Measurements from ENCODE around the gene VSIR.

The VSIR gene

DNA sequence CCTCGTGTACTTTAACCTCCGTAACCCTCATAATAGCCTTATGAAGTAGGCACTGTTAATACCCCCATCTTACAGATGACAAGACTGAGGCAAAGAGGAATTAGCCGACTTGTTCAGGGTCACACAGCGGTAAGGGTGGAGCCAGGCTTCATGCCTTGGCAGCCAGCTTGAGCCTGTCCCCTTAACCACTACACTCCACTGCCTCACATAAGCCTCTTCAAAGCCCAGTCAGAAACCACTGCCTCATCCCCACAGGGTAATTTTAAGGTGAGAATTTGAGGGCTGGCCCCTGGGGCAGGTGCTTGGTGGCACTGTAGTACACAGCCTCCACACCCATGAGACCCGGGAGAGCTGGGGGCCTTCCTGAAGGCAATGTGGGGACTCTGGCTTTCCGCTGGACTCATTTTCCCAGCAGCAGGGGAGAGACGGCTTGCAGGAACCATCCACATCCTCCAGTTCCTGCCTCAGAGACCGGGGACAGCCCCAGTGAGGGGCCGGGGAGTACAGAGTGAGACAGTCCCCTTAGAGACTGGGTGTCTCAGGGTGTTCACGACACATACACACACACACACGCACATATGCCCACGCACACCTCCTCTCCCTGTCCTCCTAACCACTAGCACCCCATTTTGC is 46.1 kb downstream of the VSIR start:
- DNase-seq = peak; percentile 54

DNA sequence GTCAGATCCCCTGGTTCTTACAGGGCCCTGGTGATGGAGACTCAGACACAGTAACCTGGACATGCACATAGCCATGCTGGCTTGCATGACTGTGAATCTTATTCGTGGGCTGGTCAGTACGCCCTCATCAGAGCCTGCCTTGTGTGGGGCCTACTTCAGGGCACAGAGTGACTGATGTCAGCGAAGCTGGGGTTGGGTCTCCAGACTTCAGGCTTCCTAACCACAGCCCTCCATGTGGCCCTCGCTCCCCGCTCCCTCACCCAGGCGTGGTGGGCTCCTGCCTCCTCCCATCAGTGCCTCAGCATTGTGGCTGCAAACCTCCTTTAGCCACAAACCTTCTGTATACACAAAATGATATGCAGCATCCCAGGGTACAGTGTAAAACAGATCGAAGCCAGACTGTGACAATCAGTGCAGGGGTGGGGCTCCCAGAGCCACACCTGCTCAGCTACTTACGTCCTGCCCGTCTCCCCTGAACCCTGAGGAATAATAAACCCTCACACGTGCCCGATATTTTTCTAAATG is 46.7 kb downstream of the VSIR start:
- no peak for DNase-seq

DNA sequence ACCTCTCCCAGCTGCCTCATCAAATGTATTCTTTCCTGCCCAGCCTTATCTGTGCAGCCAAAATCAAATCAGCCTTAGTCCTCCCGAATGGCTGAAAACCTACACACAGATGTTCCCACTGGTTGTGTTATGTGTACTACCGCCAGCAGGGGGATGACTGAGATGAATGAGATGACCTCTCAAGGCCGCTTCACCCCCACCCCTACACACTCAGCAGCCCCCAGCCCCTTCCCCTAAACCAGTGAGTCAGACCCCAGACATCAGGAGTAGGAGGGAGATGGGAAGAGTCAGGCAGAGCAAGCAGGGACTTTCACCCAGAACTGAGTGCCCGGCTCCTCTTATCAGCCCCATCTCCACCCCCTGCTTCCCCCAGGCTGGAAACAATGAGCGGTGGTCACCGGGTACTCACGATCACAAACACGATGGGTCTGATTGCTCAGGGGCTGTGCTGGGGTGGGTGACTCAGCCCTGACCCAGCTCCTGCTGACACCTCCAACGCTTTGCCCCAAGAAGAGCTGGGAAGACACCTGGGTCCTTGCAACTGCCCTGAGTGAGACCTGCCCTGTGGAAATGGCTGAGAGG is 47.2 kb downstream of the VSIR start:
- peak; percentile 79 for DNase-seq

DNA sequence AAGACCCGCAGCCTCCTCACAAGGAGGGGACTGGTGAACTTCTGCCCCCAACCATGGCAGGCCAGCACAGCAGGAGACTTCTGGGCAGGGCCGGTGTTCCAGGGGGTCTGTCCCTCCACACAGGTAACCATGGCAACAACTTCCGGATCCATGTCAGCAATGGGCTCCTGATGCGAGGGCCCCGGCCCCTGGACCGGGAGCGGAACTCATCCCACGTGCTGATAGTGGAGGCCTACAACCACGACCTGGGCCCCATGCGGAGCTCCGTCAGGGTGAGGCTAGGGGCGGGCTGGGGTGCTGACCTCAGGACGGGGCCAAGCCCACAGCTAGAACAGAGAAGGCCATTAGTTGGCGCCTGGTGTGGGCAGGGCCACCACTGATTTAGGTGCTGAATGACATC is 48.1 kb downstream of the VSIR start:
- DNase-seq = no peak

DNA sequence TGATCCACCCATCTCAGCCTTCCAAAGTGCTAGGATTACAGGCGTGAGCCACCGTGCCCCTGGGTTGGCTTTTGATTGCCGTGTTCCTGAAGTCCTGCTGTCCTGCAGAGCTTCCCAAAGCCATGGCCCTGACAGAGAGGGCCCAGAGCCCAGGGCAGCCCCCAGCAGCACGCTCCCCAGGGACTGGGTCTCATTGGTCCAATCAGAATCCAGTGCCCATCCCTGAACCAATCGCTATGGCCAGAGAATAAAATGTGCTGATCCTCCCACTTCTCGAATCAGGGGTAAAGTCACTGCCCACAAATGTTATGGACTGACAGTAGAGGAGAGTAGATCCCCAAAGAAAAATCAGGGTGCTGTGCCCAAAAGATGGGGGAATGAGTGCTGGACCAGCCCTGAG is 48.8 kb downstream of the VSIR start:
- no peak for DNase-seq

DNA sequence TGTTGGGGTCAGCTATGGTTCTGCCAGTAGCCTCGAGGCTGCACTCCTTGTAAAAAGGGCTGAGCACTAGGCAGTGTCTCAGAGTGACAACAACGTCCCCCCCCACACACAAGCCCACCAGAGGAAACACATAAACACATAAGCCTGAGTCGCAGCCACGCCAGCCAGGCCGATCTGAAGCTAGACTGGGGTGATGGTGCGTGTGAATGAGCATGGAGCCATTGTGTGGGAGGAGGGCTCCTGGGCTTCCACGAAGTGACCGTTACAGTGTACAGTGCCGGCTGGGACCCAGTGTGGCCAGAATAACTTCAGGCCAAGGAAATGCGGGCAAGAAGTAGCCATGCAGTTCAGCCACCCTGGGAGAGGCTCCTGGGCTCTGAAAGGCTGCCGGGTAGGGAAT is 50.0 kb downstream of the VSIR start:
- DNase-seq = no peak

DNA sequence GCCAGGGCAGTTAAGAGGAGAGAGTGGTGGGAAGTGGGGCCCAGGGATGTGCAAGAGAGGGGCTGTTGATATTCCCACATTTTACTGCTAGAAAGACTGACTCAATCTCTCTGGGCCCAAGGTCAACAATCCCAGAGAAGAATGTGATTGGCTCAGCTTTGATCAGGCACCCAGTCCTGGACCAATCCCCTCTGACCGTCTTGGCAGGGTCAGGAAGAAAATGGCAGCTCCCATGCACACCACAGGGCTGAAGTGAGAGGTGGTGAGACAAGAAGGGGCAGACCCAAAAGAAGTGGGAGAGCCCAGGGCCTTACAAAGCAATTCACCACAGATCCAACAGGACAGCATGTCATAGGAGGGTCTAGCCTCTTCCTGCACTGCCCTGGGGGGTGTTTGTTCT is 50.5 kb downstream of the VSIR start:
- DNase-seq = no peak

DNA sequence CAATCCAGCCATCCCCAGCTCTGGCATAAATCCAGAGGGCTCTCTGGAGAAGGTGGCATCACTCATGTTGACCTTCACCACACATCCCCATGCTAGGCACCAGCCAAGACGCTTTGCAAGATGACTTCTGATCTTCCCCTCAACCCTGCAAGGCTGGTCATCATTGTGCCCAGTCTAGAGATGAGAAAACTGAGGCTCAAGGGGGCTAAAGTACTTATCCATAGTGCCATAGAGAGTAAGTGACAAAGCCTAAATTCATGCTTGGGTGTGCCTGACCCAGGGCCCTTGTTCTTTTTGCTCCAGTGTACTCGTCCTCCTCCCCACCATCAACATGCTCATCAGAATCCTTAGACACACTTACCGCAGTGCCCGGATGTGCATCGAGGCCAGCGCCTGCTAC is 52.0 kb downstream of the VSIR start:
- no peak for DNase-seq

DNA sequence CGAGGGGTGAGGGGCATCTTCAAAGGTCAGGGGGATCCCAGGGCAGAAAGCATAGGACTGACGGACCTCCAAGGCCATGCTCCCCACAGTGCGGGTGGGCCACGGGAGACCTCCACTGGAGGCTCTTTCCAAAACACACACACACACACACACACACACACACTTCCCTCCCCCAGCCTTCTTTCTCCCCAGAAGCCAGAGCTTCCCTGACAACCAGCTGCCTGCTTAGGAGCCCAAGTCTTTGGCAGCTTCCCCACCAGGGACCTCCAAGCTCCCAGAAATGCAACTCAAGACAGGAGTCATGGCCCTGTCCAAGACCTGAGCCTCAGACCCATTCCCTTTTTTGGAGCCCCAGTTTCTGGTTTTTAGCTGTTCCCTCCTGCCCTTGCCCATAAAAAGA is 53.0 kb downstream of the VSIR start:
- DNase-seq = no peak

DNA sequence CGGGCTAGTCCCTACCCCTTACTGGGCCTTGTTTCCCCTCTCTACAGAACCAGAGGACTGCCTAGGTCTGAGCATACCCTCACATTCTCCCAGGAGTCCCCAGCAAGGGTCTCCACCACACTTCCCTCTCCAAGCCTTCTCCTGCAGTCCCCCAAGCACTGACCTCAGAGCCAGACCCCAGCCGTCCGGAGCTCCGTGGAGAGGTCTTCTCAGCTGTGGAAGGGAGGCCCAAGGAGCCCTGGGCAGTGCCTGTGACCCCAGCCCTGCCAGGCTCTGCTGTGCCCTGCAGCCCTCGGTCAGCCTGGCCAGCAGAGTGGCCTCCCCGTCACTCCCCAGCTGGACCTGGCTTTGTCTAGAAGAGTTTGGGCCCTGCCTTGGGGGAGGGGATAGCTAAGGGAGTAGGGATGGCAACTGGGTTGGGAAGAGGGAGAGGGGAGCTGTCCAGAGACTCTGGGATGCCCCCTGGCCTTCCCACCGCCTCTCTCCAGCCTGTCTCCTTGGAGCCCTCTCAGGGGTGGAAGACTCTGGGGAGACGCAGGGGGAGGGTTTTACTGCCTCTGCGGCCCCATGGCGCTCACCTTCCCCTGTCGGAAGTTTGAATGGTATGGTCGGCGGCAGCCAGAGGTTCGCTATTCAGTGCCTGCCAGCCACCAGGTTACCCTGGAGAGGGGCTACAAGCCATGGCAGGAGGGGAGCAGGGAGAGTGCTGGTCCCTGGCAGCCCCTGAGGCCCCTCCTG is 53.7 kb downstream of the VSIR start, which contains the start of gene C10orf105:
Gene C10orf105, minus strand, starts transcription at position 315 of the 738 bp plus-strand sequence. CDS start 3,441 bp downstream, outside the sequence.
- DNase-seq = no peak

DNA sequence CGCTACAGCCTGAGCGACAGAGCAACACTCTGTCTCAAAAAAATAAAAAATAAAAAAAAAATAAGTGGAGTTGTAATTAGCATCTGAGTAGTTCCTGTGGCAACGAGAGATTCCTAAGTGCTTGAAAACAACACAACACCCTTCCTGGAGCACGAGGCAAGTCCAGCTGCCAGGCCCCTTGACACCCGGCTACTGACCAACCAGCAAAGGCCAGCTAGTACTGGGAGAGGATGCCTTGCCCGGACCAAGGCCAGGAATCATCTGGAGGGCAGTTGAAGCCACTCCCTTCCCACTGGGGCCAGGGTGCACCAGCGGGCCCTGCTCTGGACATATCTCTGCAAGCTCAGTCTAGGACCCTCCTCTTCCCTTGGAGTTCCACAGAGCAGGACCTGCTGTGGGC is 54.3 kb downstream of the VSIR start:
- DNase-seq = no peak

DNA sequence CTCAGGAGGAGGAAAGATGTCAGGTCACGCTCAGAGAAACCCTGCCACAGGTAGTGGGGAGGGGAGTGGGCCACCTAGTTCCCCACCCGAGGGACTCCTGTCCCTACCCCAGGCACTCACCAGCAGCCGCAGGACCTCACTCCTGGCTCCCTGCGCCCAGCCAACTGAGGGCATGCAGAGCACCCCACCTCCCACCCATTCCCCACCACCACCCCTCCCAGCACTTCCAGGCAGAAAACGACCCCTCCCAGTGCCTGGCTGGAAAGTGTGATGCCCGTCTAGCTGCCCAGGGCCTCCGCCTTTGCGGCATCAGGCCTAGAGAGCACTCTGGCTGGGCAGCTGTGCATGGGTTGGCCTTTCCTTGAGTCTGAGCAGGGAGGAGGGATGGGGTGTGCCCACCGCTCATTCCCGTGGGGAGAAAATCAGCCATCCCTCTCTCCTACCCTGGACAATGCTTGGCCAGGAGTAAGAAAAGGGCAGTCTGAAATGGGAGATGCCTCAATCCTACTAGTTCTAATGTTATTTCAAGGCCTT is 55.1 kb downstream of the VSIR start:
- no peak for DNase-seq

DNA sequence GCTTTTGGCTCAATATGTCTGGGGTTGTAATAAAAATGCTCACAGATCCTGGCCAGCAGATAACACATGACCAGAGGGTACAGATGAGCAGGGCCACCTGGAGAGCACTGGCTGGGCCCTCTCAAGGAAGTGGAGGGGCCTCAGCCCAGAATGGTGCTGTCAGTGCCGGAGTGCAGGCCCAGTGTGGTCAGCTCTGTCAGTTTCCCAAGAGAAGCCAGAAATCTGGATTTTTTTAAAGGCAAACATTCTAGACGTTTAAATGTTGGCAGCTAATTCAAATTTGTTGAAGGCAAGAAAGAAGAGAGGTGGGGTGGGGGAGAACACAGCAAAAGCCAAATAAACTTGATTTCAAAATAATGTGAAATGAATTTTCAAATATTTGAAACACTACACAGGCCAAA is 55.8 kb downstream of the VSIR start:
- DNase-seq = no peak

DNA sequence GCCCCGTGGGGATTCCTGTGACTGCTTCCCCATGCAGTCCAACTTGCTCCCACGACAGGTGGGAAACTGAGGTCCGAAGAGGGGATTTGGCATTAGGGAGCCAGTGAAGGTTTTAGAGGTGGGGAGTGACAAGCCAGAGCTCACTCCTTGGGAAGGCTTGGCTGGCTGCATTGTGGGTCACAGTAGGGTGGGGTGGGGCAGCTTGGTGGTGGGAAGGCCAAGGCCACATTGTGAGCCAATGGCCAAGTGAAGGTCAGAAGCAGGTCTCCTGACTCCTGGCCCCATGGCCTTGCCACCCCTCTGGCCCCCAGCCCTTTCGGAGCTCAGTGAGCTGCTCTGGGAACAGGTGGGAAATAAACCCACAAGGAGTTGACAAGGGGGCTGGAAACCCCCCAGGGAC is 56.3 kb downstream of the VSIR start:
- no peak for DNase-seq

DNA sequence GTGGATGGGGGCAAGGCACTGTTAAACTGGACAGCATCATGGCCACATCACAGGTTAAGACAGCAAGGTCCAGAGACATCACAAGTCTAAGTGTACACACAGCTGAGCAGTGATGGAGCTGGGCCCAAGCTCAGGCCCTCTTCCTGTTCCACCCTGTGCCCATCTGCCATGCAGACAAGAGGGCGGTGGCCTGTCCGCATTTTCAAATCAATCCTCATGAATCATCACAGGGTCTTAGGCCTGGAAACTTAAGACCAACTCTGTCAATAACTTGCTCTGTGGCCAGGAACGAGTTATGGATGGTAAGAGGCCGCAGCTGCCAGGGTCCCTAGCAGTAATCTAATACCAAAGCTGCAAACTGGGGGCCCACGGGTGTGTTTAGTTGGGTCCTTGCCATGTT is 56.9 kb downstream of the VSIR start:
- DNase-seq = no peak

DNA sequence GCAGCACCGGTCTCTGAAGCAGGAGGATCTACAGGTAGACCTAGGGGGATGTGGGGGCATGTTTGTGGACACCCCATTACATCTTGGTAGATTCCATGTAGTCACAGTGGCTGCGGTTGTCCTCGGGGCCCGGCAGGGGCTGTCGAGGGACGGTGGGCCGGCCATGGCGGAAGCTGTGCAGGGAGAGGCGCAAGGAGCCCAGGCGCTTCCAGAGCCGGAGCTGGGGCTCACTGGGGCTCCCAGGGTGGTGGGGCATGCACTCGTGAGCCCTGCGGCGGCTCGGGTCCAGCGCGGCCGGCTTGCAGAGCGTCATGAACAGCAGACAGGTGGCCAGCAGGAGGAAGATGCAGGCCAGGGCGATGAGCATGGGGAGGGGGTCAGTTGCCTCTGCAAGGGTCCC is 57.5 kb downstream of the VSIR start:
- no peak for DNase-seq

DNA sequence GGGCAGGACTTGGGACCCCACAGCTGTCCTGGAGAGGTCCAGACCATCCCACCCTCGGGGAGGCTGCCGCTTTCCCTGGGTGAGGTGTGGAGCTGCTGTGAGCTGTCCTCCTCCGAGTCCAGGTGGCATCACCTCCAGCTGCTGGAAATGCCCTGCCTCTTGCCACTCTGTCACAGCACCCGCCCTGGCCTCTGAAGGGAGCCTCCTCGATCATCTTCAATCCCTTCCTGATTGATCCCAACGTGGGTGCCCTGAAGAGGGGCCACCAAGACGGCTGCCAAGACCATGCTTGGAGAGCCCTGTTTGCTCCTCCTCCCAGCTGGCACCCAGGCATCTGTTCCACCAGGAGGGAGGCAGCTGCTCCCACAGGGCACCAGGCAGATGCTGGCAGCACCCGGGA is 58.3 kb downstream of the VSIR start:
- no peak for DNase-seq

DNA sequence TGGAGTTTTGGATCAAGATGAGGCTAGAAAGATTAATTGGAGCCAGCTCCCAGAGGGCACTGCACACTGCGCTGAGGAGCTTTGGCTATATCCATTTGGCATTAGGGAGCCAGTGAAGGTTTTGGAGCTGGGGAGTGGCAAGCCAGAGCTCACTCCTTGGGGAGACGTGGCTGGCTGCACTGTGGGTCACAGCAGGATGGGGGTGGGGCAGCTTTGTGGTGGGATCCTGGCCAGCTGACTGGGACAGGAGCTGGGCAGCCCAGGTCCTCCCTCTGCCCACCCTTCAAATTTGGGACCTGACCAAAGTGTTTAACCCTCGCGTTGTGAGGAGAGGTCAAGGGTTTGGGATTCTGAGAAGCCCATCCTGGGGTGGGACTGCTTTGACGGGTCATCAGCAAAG is 58.7 kb downstream of the VSIR start:
- no peak for DNase-seq

DNA sequence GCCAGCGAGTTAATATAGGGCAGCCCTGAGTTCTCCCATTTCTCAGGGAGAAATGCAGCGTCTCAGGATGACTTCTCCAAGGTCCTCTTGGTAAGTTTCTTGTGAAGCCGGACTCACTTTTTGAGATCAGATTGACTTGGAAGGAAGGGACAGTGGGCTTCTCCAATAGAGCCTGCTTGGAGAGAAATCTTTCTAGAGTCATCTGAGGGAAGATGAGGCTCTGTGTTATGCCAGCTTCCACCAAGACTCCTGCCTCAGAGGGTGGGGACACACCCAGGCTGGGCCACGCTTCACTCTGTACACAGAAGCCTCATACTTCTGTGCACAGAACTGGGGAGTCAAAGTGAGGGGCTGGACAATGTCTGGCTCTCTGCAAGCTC is 59.3 kb downstream of the VSIR start:
- no peak for DNase-seq

DNA sequence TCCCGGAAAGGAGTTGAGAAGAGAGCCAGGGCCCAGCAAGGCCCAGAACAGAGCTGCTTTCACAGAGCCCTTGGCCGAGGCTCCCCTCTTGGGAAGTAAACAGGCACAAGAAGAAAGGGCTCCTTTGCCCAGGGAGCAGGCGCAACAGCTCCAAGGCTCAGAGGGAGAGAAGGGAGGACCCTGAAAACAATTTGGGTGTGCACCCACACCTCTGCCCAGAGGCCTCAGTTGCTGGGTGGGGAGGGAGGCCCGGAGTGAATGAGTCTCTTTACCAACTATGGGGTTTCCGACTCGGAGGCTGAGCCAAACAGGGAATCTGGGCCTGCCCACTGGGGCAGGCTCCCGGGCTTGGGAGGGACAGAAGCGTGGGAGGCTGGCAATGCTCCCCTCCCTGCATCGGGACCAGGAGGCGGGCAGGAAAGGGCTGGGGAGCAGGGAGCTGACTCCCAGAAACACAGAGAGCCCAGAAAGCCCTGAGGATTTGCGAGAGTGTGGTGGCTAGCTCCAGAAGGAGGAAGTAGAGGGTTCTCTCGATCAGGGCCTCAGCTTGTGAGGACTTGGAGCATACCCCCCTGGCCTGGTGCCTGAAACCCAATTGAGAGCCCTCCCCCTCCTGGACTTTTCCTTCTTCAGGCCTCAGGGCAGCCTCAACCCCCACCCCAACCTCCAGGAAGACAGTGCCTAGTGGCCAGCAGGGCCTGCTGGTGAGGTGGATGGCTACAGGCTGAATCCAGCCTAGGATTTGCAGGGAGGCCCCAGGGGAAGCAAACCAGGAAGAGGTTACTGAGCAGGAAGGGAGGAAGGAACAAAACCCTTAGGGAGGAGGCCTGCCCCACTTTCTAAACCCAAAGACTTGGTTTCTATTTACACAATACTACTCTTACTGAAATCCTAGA is 59.9 kb downstream of the VSIR start:
- no peak for DNase-seq

DNA sequence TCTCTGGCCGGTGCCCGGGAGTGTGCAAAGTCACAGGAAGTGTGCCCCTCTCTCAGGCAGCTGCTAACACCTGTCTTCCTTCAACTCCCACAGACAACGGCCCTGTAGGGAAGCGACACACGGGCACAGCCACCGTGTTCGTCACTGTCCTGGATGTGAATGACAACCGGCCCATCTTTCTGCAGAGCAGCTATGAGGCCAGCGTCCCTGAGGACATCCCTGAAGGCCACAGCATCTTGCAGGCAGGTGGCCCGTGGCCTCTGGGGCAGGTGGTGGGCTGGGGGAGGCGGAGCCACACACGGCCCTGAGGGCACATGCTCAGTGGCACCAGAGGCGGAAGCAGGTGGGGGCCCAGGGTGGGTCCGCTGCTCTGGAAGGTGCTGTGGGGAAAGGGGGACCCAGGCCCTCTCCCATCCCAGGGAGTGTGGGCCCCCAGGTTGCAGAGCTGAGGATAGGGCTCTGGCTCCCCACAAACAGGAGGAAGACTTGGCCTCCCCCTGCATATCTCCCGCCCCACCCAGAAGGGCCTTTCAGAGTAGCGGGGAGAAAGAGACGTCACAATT is 60.7 kb downstream of the VSIR start:
- no peak for DNase-seq

DNA sequence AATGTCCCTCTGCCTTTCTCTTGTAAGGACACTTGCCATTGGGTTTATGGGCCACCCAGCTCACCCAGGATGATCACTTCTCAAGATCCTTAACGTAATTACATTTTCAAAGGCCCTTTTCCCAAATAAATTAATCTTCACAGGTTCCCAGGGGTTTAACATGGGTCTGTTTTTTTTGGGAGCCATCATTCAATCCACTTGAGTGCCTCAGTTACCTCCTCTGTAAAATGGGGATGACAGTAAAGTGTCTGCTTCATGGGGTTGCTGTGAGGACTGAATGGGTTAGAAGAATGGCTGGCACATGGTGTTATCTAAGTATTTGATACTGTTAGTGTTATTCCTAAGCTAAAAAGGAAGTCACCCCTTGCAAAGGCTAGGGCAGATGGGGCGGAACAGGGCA is 61.1 kb downstream of the VSIR start:
- no peak for DNase-seq

Measured in activated T-cell treated with anti-CD3 and anti-CD28 coated beads for 4 hours (primary cell).